Breast epithelium (tissue), 4 donors: ENCODE results near the gene PALLD. TPM values are rescaled to one million over a fixed set of nuclear protein-coding genes. Genes with fewer than 3 reads are reported as not detected.

ENCODE experiments used
- DNase-seq, 2 donors: peaks; one replicate each; pipeline ENCODE4 v3.0.0-alpha.2; 2019; ENCODE audit warnings: low spot score in 2 of 2
- H3K27ac ChIP-seq, 2 donors: fragments of 200-600 bp; sonication (generic) in 1 of 2; one replicate each; pipeline ENCODE4 v1.5.1; 2016 to 2019; ENCODE audit warnings: mild to moderate bottlenecking in 1 of 2
- H3K27me3 ChIP-seq, 2 donors: fragments of 200-600 bp; sonication (generic) in 1 of 2; one replicate each; pipeline versions ENCODE4 v1.5.1 to v1.6.0; 2017 to 2019; ENCODE audit warnings: control low read depth in 1 of 2, mild to moderate bottlenecking in 1 of 2
- H3K36me3 ChIP-seq: fragments of 200-600 bp; one replicate; pipeline ENCODE4 v1.5.1; 2019
- H3K4me1 ChIP-seq, 2 donors: fragments of 200-600 bp; sonication (generic); one replicate each; pipeline ENCODE4 v1.5.1; 2016 to 2019; ENCODE audit warnings: control low read depth in 1 of 2
- H3K4me3 ChIP-seq, 3 donors: fragments of 200-600 bp; sonication (generic); 1 replicate in 2 of 3; 2 replicates in 1 of 3; pipeline ENCODE4 v1.5.1; 2016 to 2019; ENCODE audit warnings: mild to moderate bottlenecking in 3 of 3, moderate library complexity in 2 of 3
- H3K9me3 ChIP-seq, 2 donors: fragments of 200-600 bp; sonication (generic) in 1 of 2; one replicate each; pipeline ENCODE4 v1.5.1; 2016 to 2019; ENCODE audit warnings: control low read depth in 1 of 2
- POLR2A ChIP-seq: fragments of 450-650 bp; IDR thresholded peaks from one replicate; pipeline ENCODE4 v1.6.1; 2016; ENCODE audit warnings: antibody characterized with exemption, mild to moderate bottlenecking, moderate library complexity
- POLR2AphosphoS5 ChIP-seq, 3 donors: sonication (generic); formaldehyde crosslinking; IDR thresholded peaks; one replicate each; pipeline ENCODE4 v1.6.1; 2017; ENCODE audit warnings: antibody characterized with exemption in 3 of 3
- intact Hi-C: fragments of 100-400 bp; cut with DNase I; formaldehyde crosslinking; loops from one replicate; pipeline ENCODE4 v1.15.1; 2023; ENCODE audit warnings: low total_unique reads
- total RNA-seq, 3 donors: library from RNA; depleted of rRNA; stranded (reverse); fragments of >200 nt; gene quantifications; one replicate each; pipeline ENCODE4 v1.1.0, GENCODE V29; 2016
- TF ChIP-seq, protein P1 (sequence below), 3 donors: fragments of 450-650 bp; IDR thresholded peaks; one replicate each; pipeline ENCODE4 v1.5.1; 2016 to 2017; ENCODE audit warnings: antibody characterized with exemption in 3 of 3, mild to moderate bottlenecking in 3 of 3, moderate library complexity in 3 of 3

The PALLD gene
- total RNA-seq, 3 donors from 2014 or later: 96.0 to 186 (median 174) TPM

DNA sequence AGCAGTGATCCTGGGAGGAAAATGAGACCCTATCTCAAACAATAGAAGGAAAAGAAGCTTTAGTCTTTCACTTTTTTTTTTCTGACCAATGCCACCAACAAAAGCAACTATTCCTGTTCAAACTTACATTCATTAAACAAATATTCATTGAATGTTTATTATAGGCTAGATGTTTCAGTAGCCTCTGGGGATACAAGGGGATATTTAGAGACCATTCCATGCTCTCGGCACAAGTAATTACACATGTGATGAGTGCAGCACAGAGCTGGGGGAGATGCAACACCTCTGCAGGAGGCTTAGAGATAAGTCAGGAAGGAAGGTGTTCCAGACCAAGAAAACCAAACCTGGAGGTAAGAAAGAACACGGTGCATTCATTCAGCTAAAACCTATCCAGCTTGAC is 68.3 kb downstream of the PALLD start:
- H3K9me3 ChIP-seq: no peaks in the 10 kb centered on the region
- no peaks in the 10 kb centered on the region for H3K27me3 ChIP-seq
- no peak for DNase-seq
- H3K4me3 ChIP-seq: no peak overlapping the region
- H3K36me3 ChIP-seq: no peaks in the 10 kb centered on the region
- TF ChIP-seq POLR2AphosphoS5 (IDR thresholded peaks at IDR 0.05) (no peak), POLR2A (no peak)
- TF ChIP-seq, protein P1, sequence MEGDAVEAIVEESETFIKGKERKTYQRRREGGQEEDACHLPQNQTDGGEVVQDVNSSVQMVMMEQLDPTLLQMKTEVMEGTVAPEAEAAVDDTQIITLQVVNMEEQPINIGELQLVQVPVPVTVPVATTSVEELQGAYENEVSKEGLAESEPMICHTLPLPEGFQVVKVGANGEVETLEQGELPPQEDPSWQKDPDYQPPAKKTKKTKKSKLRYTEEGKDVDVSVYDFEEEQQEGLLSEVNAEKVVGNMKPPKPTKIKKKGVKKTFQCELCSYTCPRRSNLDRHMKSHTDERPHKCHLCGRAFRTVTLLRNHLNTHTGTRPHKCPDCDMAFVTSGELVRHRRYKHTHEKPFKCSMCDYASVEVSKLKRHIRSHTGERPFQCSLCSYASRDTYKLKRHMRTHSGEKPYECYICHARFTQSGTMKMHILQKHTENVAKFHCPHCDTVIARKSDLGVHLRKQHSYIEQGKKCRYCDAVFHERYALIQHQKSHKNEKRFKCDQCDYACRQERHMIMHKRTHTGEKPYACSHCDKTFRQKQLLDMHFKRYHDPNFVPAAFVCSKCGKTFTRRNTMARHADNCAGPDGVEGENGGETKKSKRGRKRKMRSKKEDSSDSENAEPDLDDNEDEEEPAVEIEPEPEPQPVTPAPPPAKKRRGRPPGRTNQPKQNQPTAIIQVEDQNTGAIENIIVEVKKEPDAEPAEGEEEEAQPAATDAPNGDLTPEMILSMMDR (IDR thresholded peaks at IDR 0.05): no peak
- intact Hi-C loops: loop anchor here (1.0 kb wide), 1 partner anchor 9 kb away; no protein-coding TSS in a partner anchor
- H3K27ac ChIP-seq: no peak overlapping the region
- no peaks in the 10 kb centered on the region for H3K4me1 ChIP-seq

DNA sequence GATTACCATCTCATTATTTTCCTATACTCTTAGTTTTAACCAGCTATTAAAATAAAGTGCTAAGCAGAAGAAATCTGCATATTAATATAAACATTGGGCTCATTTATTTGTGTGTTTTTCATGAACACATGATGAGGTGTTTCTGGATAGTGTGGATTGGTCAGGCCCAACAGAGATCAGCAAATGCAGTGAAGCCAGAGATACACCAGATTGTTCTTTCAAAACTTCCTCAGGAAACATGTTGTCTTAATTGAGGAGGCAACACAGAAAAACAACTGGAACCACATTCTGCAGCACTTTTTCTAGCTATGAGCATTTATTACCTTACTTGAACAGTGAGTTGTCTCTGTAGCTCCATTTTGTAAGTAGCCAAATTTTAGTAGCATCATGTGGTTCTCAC is 69.9 kb downstream of the PALLD start:
- no peaks in the 10 kb centered on the region for H3K4me1 ChIP-seq
- no peaks in the 10 kb centered on the region for H3K9me3 ChIP-seq
- H3K27ac ChIP-seq: no peak overlapping the region
- H3K27me3 ChIP-seq: no peaks in the 10 kb centered on the region
- DNase-seq: no peak
- H3K4me3 ChIP-seq: no peak overlapping the region
- no peaks in the 10 kb centered on the region for H3K36me3 ChIP-seq
- TF ChIP-seq POLR2AphosphoS5 (IDR thresholded peaks at IDR 0.05) (no peak), POLR2A (no peak)
- TF ChIP-seq, protein P1 (IDR thresholded peaks at IDR 0.05): no peak
- intact Hi-C loops: no loop called here

DNA sequence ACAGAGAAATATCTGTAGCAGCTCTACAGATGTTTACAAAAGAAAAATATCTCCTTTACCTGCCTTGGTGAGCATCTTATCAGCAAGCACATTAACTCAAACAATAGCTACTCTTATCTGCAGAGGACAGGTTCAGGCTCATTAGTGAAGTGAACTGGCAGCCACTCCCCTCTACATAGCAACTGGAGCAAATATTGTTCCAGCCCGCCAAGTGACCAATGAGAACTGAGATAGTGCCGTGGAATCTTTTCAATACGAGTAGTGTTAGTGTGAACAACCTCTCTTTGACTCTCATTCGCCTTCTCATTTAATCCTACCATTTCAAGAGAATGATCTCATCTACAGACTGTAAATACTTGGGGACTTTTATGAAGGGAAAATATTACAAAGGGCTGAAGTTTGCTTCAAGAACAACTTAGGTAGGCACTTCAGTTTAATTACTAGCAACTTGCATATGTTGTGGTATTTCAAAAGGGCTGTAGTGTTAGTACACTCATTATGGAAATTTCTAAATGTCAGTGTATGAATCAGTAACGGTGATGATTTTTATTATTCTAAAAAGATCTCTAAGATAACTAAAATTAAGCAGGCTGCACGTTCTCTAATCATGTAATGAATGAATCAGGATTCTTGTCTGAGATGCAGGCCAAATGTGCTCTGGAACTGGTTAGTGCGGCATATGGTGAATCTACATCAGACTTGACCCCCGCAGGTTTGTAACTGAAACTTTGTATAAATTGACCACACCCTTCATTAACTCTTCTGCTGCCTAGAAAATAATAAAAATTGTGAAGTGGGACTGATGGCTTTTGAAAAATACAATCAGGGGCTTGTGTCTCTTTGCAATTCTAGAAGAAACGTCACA is 72.4 kb downstream of the PALLD start:
- DNase-seq: peak in 1 of 2 donors; percentile 32
- no peak for TF ChIP-seq POLR2A
- TF ChIP-seq, protein P1 (IDR thresholded peaks at IDR 0.05): no peak
- no peak for TF ChIP-seq POLR2AphosphoS5 (IDR thresholded peaks at IDR 0.05)
- H3K27ac ChIP-seq: peak overlapping the region; percentile 52 to 54

DNA sequence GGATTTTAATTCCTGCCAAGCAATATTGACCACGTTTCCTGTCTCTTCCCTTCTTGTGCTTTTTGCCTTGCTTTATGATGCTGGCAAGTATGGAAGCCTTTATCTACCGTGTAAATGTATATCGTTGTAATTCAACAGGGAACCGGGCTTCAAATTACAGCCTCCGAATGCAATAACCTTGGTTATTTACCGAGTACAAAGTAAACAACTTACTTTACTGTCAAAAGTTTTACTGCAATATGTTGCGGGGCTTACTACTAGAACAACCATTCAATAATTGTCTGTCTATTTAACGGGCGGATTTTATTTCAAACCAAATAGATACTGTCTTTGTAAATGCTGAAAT is 73.1 kb downstream of the PALLD start:
- intact Hi-C loops: no loop called here

More for the DNA sequence above, 72.4 kb downstream of the PALLD start:
- Histone ChIP-seq H3K4me1 (no peaks in the 10 kb centered on the region), H3K4me3 (peak overlapping the region; percentile 1 to 8 (median 2)), H3K9me3 (no peaks in the 10 kb centered on the region), H3K27me3 (no peaks in the 10 kb centered on the region), H3K36me3 (no peaks in the 10 kb centered on the region)
- intact Hi-C loops: no loop called here

DNA sequence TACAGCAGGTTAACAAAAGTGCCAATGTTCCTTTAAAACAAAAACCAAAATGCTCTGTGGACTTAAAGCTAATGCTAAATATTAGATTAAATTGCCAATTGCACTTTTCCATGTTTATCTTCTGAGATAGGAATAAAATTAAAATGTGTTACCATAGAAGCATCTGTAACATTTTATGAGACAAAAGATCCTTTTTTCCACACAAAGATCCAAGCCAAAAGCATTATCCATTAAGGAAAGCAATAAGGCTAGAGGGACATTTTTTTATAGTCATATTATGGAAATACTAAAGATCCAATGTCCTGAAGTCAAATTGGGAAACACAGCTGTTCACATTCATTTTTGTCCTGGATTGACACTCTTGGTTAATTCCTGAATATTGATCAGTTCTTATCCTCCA is 73.6 kb downstream of the PALLD start:
- Histone ChIP-seq H3K9me3 (no peaks in the 10 kb centered on the region), H3K4me1 (no peaks in the 10 kb centered on the region), H3K27ac (peak overlapping the region in 1 of 2 donors; percentile 54), H3K4me3 (peak overlapping the region in 1 of 3 donors; percentile 1), H3K36me3 (no peaks in the 10 kb centered on the region), H3K27me3 (no peaks in the 10 kb centered on the region)
- DNase-seq: no peak
- intact Hi-C loops: no loop called here
- TF ChIP-seq POLR2A (no peak), POLR2AphosphoS5 (IDR thresholded peaks at IDR 0.05) (no peak)
- TF ChIP-seq, protein P1 (IDR thresholded peaks at IDR 0.05): no peak

More for the DNA sequence above, 73.1 kb downstream of the PALLD start:
- no peaks in the 10 kb centered on the region for H3K36me3 ChIP-seq
- H3K27me3 ChIP-seq: no peaks in the 10 kb centered on the region
- H3K4me3 ChIP-seq: peak overlapping the region; percentile 1 to 8 (median 2)
- DNase-seq: no peak
- H3K9me3 ChIP-seq: no peaks in the 10 kb centered on the region
- TF ChIP-seq POLR2AphosphoS5 (IDR thresholded peaks at IDR 0.05): no peak
- TF ChIP-seq, protein P1 (IDR thresholded peaks at IDR 0.05): no peak
- no peak for TF ChIP-seq POLR2A
- H3K27ac ChIP-seq: peak overlapping the region; percentile 52 to 54
- no peaks in the 10 kb centered on the region for H3K4me1 ChIP-seq
